GM21390 (cell line): ENCODE measurements around the gene AFF1.
"Not testable (repeated sequence)": the region's sequence is repeated elsewhere in the genome, so short reads cannot be mapped to it uniquely, and the experiment has no call there.

Experiments used
- ATAC-seq: cut with Tn5 transposase; IDR thresholded peaks from one replicate; pipeline ENCODE4 v1.9.1; 2021; ENCODE audit not compliant: unreplicated experiment

The AFF1 gene

GRCh38 chr4:86975927-86976326 lies 41.1 kb downstream of the AFF1 start:
- ATAC-seq, result no peak

- ATAC-seq, result no peak
Observed at GRCh38 chr4:86976801-86977485, 42.1 kb downstream of the AFF1 start.

DNA sequence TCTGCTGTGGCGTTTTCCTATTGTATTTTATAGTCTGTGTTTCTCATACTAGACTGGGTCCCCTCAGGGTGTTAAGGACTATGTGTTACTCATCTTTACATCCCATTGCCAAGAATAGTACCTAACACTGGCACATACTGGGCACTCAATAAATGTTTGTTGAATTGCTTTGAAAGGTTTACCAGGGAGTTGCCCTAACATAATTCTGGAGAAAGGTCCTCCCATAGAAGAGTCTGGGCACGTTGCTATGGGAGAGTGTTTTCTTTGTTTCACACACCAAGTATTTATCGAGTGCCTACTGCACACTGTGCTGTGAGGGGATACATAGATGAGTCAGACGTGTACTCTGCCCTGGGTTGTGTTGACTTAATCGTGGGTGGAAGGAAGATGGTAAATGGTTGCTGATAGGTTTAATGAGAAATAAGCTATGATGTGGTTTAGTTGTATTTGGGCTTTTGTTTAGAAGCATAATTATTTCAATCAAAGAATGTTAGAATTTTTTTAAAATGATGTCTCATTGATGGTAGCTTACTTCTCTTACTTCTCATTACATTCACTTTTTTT lies 42.9 kb downstream of the AFF1 start:
- ATAC-seq, result peak; percentile 85

DNA sequence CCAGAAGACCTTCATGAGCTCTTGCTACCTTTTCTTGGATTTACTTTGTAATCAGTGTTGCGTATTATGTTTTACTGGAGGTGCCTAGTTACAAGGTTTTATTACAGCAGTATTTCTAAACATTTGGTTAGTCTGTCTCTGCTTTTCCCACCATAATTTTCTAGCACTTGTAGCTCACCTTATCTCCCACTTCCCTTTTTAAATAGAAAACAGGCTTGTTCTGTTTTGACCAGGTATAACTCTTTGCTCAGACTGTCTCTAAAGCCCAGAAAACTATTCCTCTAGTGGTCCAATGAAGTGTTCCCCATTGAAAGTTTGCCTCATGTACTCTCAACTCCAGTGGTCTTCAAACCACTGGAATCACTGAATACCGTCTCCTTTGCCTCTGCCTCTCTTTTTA lies 43.9 kb downstream of the AFF1 start:
- no peak for ATAC-seq

DNA sequence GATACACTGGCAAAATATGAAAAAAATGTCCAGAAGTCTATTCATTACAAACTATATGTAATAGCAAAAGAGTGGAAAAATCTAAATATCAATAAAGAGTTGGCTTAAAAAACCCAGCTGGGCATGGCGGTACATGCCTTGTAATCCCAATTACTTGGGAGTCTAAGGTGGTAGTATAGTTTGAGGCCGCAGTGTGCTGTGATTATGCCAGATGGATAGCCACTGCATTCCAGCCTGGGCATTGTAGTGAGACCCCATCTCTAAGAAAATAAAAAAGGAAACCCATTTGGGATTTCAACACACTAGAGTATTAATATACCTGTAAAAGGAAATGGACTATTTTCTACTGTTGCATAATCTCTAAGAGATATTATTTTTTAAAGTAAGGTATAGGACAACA lies 45.4 kb downstream of the AFF1 start:
- no peak for ATAC-seq

DNA sequence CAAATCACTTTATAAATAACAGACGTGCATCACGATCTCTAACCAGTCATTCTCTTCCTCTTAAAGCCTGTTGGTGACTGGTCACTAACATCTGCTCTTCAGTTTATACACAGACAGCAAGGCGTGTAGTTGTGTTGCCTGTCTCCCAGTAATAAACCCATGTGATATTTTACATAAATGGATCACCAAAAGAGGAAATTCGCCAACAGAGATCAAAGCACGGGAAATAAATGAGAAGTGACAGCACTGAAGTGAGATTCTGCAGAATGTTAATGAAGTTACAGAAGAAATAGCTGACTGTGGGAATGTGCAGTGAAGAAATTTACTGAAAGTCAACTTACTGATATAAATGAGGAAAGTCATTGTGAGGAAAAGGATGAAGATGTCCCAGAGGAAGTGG lies 47.0 kb downstream of the AFF1 start:
- no peak for ATAC-seq

GRCh38 chr4:86985852-86986251 lies 51.0 kb downstream of the AFF1 start:
- not testable (repeated sequence) for ATAC-seq

GRCh38 chr4:86989658-86990057 lies 54.8 kb downstream of the AFF1 start:
- ATAC-seq, result not testable (repeated sequence)

- no peak for ATAC-seq
Observed at GRCh38 chr4:86990510-86990909, 55.7 kb downstream of the AFF1 start.

DNA sequence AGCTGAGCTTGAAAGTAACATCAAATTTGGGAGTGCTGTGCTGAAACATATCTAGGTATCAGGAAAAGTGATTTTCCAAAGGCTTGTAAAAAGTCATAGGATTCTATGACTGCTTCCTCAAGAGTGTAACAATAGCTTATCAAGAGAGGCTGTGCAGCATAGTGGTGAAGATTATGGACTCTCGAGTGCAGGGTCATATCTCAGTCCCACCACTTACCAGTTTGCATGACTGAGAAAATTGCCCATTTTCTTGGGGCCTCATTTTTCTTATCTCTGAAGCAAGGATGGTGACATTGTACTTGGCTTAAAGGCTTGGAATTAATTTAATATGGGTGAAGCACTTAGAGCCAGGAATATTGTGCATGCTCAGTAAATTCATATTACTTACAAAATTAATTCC lies 57.2 kb downstream of the AFF1 start:
- ATAC-seq, result no peak

- ATAC-seq, result no peak
Observed at GRCh38 chr4:86993909-86994681, 59.3 kb downstream of the AFF1 start.

GRCh38 chr4:86994686-86995085 lies 59.9 kb downstream of the AFF1 start:
- ATAC-seq, result no peak

- ATAC-seq, result not testable (repeated sequence)
Observed at GRCh38 chr4:86996510-86996909, 61.7 kb downstream of the AFF1 start.

GRCh38 chr4:86999136-86999643 lies 64.4 kb downstream of the AFF1 start:
- no peak for ATAC-seq

DNA sequence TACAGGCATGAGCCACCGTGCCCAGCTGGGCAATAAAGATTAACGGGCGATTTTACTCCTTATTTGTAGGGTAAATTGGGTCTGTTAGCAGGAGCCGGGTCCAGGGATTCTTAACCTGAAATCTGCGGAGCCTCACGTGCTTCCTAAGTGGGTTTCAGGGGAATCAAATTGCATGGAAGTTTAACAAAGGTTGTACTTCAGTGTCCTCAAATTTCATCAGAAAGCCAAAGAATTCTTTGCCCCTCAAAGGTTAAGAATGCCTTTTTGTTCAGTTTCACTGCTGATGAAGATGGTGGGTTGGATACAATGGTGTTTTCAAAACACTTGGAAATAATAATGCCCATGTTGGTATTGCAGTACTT lies 67.9 kb downstream of the AFF1 start:
- no peak for ATAC-seq

DNA sequence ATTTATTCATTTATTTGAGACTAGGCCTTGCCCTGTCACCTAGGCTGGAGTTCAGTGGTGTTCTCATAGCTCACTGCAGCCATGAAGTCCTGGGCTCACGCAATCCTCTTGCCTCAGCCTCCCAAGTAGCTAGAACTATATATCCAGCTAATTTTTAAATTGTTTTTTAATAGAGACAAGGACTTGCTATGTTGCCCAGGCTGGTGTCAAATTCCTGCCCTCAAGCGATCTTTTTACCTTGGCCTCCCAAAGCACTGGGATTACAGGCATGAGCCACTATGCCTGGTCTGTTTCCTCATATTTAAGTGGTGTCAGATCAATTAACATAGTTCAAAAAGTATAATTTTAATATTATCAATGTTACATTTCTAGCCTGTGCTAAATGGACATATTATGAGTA lies 68.5 kb downstream of the AFF1 start:
- ATAC-seq, result no peak

GRCh38 chr4:87005369-87005689 lies 70.5 kb downstream of the AFF1 start:
- ATAC-seq, result no peak

GRCh38 chr4:87005690-87006425 lies 71.0 kb downstream of the AFF1 start:
- ATAC-seq, result peak; percentile 18

DNA sequence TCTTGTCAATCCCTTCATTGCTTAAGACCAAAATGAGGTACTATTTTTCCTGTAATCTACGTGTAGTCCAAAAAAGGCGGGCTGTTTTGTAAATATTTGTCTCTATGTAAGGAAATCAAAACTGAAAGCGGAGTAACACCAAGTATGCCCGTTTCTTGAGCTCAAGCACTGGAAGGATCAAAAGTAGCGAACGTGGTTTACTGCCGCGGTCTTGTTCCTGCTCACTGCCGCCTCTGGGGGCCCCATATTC lies 71.5 kb downstream of the AFF1 start:
- ATAC-seq, result peak; percentile 56

- ATAC-seq, result peak; percentile 69
Observed at GRCh38 chr4:87006676-87007527, 72.1 kb downstream of the AFF1 start.
